ENCODE data around the gene SMIM32.

The SMIM32 gene

DNA sequence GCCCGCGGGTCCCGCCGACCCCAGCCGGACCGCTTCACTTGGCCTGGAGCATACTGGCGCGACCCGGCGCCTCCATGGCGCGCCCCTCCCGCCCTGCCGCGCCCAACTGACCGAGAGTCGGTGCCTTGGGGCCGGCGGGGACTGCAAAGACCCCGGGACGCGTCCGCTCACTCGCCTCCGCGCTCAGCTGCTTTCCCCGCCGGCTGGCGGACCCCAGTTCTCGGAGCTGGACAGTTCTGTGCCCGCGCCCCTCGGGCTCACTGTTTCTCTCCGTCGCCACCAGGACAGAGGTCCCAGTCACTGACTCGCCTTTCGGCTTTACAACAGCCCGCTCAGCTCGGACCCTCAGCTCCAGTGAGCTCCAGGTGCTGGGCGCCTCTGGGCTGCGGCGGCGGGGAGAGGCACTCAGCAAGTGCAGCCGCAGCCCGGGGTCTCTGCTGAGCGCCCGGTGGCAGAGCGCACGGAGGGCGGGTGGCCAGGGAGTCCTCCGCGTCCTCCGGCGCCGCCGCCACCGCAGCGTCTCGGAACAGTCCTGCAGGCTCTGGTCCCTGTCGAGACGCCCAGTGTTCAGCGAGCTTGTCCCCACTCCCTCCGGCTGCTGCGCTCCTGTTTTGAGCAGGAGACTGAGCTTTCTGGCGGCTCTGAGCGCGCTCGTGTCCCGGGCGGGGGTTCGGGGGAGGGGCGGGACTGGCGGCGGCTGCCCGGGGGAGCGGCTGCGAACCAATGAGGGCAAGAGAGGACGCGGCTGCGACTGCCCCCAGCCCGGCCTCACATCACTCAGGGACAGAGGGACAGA, at the start of gene SMIM32:
Gene SMIM32 (minus strand): TSS at position 637 of the 796 bp plus-strand sequence. CDS start 638 bp downstream, outside the sequence.
- DNase-seq = no peak

- DNase-seq = no peak
These were observed 49.6 kb upstream of the SMIM32 start for GRCh38 chr5:136242611-136243010.

- DNase-seq = no peak
These were observed 49.2 kb upstream of the SMIM32 start for GRCh38 chr5:136242136-136242535.

GRCh38 chr5:136240894-136241293, 47.9 kb upstream of the SMIM32 start:
- DNase-seq = no peak

DNA sequence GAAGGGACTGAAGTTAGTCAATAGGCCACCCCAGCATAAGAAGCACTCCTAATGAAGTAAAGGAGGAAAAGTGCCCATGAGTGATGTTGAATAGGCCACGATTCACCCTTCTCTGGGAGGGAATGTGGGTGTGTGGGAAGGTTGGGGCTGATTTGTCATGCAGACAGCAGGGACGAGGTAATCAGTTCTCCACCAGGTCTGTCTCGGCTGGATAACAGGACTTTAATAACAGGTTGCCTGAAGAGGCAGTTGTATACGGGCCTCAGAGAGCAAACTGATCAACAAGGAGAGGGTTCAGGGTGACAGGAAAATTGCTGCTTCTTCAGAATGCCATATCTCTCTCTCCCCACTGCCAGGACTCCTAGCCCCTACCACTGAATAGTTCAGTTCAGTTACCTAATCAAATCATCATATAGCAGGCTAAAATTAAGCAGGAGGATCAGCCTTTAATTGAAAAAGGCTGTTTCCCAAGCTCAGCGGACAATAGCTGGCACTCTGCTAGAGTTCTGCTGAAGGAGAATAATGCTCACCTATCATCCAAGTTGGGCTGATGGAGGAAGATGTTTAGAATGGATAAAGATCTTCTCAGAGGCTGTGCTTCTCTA, 43.6 kb upstream of the SMIM32 start:
- DNase-seq = no peak

GRCh38 chr5:136235321-136235720, 42.4 kb upstream of the SMIM32 start:
- DNase-seq = no peak

- DNase-seq = no peak
These were observed 39.4 kb upstream of the SMIM32 start for GRCh38 chr5:136232316-136232715.

DNA sequence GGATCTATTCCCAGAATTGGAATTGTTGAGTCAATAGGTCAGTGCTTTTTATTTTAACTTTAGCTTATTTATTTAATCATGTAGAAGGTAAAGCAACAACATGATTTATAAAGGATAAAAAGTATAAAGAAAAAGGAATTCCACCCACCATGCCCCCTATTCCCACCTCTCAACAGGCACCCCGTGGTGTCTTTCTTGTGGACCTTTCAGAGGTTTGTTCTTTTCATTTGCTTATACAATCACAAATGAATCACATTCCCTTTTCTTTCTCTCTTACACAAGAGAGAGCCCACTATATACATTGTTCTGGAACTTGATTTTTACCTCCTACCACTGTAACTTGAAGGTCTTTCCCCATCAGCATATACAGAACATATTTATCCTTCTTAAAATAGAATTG, 37.2 kb upstream of the SMIM32 start:
- no peak for DNase-seq

DNA sequence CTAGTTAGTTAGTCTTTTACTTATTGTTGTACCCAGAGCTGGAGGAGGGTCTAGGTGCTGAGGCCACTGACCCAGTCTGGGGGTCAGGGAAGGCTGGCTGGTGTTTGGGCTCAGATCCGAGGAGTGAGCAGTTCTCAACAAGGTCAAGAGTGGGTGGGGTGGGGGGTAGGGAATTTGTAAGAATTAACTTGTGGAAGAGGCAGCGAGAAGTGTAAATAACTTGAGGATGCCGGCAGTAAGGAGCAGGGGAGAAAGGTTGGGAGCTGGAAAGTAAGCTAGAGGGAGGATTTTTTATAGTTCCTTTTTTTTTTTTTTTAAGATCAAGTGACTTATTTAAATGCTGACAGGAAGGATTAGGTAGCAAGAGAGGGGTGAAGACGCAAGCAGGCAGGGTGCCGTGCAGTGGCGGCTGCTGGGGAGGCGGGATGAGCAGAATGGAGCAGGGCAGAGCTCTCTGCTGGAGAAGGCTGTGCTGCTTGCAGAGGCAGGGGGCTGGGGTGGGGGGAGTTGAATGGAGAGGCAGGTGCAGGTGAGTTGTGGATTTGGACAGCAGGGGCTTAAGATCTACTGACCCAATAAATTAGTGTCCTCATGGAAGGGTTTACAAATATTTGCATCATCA, 35.3 kb upstream of the SMIM32 start:
- no peak for DNase-seq

- no peak for DNase-seq
These were observed 33.4 kb upstream of the SMIM32 start for GRCh38 chr5:136226401-136226800.

- DNase-seq = no peak
These were observed 32.8 kb upstream of the SMIM32 start for GRCh38 chr5:136225796-136226195.

GRCh38 chr5:136222580-136223235, 29.7 kb upstream of the SMIM32 start:
- no peak for DNase-seq

DNA sequence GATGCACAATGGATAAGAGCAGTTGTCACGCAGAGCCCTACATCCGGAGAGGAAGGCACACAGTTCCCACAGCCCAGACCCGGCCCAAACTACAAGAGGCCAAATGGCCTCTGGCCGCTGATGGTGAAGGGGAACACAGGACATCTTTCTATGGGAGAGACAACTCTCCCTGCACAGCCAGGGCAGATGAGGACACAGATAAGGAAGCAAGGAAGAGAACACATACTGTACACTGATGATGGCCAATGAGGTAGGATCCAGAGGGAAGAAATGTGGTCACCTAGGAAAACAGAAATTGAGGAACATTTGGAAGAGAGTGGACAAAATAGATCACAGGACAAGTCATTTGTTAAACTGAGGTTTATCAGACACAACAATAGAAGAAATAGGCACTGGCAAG, 28.4 kb upstream of the SMIM32 start:
- no peak for DNase-seq

- no peak for DNase-seq
These were observed 23.3 kb upstream of the SMIM32 start for GRCh38 chr5:136216230-136216629.

DNA sequence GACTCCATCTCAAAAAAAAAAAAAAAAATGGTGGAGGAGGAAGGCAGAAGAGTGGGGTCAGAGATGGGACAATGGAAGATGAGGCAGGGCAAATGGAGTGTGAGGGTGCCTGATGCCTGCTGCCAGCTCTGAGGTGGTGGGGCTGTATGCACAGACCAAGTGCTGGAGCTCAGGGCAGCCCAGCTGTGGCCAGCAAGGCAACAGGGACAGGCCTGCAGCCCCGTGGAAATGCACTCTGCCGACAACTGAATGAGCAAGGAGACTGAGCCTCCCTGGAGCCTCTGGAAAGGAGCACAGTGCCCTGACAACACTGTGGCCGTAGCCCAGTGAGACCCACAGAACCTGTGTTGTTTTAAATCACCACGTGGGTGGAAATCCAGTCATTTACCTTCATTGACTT, 22.9 kb upstream of the SMIM32 start:
- DNase-seq = no peak

DNA sequence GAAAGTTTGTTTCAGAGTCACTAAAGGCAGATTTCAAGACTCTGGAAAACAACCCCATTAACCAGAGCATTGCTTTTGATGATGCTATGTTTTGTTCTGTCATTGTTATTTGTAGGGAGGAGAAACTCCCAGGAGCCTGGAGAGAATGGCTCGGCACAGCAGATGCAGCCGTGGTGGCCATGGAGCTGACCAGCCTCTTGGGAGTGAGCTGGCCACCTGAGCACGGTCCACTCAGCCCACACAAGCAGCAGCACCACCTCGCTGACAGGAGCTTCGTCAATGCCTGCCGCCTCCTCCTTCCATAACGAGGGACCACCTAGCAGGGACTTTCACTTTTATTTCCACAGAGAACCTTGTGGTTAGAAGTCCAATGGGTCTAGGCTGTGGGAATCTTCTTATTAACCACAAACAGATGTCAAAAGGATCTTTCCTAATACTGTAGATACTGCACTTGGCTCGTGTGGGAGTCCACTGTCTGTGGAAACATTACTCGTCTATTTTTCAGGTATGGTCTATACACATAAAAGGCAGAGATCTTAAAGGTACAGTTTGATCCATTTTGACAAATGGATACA, 21.0 kb upstream of the SMIM32 start:
- no peak for DNase-seq

DNA sequence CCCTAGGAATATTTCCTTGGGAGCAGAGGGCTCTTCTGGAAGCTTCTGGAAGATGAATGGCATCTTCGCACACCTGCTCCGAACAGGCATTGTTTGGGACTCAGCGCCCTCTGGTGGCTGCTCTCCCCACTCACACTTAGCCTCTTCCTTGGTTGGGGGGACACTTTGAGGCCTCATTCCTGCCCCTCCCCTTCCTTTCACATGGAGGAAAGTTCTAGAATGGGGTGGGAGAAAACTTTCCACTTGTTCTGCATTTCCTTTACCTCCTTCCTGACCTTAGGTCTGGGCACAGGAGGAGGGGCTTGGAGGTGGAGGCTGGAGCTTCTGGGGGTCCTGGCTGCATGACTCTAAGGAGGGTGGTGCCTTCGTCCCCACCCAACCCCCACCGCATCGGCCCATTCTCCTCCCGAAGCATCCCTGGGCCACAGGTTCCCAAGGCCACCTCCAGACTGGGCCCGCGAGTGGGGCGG, 19.3 kb upstream of the SMIM32 start:
- no peak for DNase-seq

GRCh38 chr5:136211282-136212040, 18.5 kb upstream of the SMIM32 start:
- DNase-seq = no peak

GRCh38 chr5:136210259-136210658, 17.3 kb upstream of the SMIM32 start:
- DNase-seq = no peak

DNA sequence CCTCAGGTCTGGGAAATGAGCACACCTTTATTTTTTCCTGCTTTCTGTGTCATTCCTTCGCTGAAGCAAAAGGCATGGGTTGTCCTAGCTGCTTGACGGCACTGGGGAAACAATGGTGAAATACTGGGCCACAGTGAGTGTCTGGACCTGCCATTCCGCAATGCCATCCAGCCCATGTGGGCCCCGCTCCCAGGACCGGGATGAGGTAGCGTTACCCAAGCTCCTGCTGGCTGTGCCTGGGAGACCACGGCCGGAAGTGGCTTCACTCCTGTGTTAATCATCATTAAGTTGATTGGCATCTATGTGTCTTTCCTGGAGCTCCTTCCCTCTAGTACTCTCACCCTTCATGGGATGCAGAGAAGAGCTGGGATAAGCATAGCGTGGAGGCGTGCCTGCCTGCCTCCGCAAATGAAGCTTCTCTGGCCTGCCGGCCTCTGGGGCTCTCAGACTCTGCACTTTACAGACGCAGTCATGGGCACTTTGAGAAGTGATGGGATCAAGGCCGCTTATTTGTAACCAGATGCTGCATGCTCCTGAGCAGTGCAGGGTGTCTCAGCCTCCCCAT, 16.5 kb upstream of the SMIM32 start:
- no peak for DNase-seq

DNA sequence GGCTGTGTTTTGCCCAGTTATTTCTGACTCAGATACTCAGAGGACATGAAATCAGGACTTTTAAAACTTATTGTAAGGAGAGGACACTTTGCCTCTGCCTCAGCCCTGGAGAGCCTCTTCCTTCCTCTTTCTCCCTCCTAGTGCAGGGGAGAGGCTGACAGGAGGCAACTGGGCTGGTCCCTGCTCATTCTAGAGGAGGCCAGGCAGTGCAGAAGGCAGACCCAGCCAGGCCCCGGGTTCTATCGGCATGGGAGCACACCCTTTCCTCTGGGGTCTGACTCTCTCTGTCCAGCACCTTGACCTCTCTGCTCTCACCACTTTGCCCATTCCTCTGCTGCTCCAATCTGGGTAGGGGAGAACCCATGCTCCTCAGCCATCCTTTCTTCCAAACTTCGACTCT, 16.0 kb upstream of the SMIM32 start:
- DNase-seq = no peak

- DNase-seq = no peak
These were observed 14.7 kb upstream of the SMIM32 start for GRCh38 chr5:136207631-136208030.

Data from GOT3 (cell line).